ENCODE data around the gene SYNPR.

The SYNPR gene

DNA sequence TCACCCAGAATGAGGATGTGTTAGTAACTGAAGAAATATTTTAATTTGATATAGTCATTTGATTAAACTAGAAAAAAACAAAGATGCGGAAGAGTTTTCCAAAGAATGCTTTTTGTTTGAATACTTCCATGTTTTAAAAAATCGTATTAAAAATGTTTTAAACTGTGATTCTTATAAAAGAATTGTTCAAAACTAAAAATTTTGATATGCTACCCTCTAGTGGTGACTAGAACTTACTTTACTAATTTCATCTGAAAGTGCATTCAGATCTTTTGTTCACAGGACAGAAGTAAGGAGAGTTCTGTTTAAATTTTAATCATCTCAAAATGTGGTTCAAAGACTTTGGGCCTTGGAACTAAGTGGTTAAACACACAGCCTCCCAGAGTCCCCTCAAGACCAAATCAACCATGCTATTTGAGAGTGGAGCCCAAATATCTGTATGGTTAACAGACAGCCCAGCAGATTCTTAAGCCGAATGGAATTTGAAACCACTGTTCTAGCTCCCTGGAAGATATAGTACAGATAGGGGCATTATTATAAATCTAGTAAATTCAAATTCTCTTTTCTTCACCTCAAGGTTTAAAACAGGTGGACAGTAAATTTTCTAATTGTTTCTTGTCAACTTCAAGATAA, 45.2 kb upstream of the SYNPR start:
- DNase-seq (ENCODE audit: low read depth in 1 of 2, low spot score in 1 of 2), result no peak
- Histone ChIP-seq H3K4me3 (replicated peaks; ENCODE audit: insufficient read depth, low read length) (no peak overlapping the region), H3K27ac (replicated peaks) (no peak overlapping the region), H3K27me3 (ENCODE audit: insufficient read depth, poor library complexity, severe bottlenecking) (no peaks in the 10 kb centered on the region)
- TF ChIP-seq, protein P1, sequence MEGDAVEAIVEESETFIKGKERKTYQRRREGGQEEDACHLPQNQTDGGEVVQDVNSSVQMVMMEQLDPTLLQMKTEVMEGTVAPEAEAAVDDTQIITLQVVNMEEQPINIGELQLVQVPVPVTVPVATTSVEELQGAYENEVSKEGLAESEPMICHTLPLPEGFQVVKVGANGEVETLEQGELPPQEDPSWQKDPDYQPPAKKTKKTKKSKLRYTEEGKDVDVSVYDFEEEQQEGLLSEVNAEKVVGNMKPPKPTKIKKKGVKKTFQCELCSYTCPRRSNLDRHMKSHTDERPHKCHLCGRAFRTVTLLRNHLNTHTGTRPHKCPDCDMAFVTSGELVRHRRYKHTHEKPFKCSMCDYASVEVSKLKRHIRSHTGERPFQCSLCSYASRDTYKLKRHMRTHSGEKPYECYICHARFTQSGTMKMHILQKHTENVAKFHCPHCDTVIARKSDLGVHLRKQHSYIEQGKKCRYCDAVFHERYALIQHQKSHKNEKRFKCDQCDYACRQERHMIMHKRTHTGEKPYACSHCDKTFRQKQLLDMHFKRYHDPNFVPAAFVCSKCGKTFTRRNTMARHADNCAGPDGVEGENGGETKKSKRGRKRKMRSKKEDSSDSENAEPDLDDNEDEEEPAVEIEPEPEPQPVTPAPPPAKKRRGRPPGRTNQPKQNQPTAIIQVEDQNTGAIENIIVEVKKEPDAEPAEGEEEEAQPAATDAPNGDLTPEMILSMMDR (IDR thresholded peaks at IDR 0.05; ENCODE audit: insufficient read depth, low read length), result no peak
- TF ChIP-seq SPI1 (IDR thresholded peaks at IDR 0.05; ENCODE audit: borderline replicate concordance, low read depth) (no peak), POLR2AphosphoS5 (IDR thresholded peaks at IDR 0.05; ENCODE audit: low read depth) (no peak), GABPA (IDR thresholded peaks at IDR 0.05; ENCODE audit: low read depth) (no peak)
- TF ChIP-seq, protein P2, sequence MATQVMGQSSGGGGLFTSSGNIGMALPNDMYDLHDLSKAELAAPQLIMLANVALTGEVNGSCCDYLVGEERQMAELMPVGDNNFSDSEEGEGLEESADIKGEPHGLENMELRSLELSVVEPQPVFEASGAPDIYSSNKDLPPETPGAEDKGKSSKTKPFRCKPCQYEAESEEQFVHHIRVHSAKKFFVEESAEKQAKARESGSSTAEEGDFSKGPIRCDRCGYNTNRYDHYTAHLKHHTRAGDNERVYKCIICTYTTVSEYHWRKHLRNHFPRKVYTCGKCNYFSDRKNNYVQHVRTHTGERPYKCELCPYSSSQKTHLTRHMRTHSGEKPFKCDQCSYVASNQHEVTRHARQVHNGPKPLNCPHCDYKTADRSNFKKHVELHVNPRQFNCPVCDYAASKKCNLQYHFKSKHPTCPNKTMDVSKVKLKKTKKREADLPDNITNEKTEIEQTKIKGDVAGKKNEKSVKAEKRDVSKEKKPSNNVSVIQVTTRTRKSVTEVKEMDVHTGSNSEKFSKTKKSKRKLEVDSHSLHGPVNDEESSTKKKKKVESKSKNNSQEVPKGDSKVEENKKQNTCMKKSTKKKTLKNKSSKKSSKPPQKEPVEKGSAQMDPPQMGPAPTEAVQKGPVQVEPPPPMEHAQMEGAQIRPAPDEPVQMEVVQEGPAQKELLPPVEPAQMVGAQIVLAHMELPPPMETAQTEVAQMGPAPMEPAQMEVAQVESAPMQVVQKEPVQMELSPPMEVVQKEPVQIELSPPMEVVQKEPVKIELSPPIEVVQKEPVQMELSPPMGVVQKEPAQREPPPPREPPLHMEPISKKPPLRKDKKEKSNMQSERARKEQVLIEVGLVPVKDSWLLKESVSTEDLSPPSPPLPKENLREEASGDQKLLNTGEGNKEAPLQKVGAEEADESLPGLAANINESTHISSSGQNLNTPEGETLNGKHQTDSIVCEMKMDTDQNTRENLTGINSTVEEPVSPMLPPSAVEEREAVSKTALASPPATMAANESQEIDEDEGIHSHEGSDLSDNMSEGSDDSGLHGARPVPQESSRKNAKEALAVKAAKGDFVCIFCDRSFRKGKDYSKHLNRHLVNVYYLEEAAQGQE (IDR thresholded peaks at IDR 0.05; ENCODE audit: insufficient replicate concordance, low read depth), result no peak

DNA sequence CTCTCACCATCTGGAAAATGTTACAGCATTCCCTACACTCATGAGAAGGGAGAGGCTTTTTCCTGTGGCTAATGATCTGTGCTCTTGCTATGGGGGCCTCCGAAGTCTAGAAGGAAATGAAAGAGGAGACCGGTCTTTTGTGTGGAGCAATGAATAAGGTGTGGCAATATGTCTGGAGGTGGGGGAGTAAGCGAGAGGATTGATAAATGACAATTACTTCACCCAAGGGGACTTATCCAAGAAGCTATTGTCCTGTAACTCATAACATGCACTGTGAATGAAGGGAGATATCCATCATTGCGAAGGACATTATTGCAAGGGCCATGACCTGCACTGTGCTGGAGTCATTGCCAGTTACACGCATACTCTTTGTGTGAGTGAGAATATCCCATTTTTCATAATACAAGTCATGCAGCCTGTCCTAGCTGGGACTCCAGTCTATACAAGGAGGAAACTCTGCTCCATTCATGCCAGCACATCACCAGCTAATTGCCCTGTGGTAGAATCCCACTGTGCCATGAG, 37.7 kb upstream of the SYNPR start:
- H3K27me3 ChIP-seq (ENCODE audit: insufficient read depth, poor library complexity, severe bottlenecking), result no peaks in the 10 kb centered on the region
- TF ChIP-seq, protein P2 (IDR thresholded peaks at IDR 0.05; ENCODE audit: insufficient replicate concordance, low read depth), result no peak
- TF ChIP-seq SPI1 (IDR thresholded peaks at IDR 0.05; ENCODE audit: borderline replicate concordance, low read depth) (no peak), POLR2AphosphoS5 (IDR thresholded peaks at IDR 0.05; ENCODE audit: low read depth) (no peak), GABPA (IDR thresholded peaks at IDR 0.05; ENCODE audit: low read depth) (no peak)
- TF ChIP-seq, protein P1 (IDR thresholded peaks at IDR 0.05; ENCODE audit: insufficient read depth, low read length), result no peak
- no peak overlapping the region for H3K4me3 ChIP-seq (replicated peaks; ENCODE audit: insufficient read depth, low read length)
- DNase-seq (ENCODE audit: low read depth in 1 of 2, low spot score in 1 of 2), result no peak
- H3K27ac ChIP-seq (replicated peaks), result no peak overlapping the region

DNA sequence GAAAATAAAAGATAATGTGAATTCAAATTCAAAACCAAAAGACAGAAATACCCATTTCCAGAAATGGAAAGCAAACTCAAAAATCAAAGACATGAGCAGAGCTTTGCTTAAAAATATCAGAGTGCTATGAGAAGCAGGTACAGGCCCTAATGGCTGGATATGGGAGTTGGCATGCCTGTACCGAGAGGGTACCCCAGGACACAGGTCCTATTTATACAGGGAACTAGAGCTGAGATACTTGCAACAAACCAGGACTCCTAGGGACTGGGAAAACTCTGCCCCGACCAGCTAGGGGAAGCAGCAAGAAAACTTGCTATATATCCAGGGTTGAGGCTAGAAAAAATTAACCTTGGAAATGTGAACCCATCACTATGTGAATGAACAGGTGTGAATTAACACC, 36.0 kb upstream of the SYNPR start:
- DNase-seq (ENCODE audit: low read depth in 1 of 2, low spot score in 1 of 2), result no peak
- TF ChIP-seq SPI1 (IDR thresholded peaks at IDR 0.05; ENCODE audit: borderline replicate concordance, low read depth), result no peak
- H3K27ac ChIP-seq (replicated peaks), result no peak overlapping the region
- no peak overlapping the region for H3K4me3 ChIP-seq (replicated peaks; ENCODE audit: insufficient read depth, low read length)
- no peaks in the 10 kb centered on the region for H3K27me3 ChIP-seq (ENCODE audit: insufficient read depth, poor library complexity, severe bottlenecking)

DNA sequence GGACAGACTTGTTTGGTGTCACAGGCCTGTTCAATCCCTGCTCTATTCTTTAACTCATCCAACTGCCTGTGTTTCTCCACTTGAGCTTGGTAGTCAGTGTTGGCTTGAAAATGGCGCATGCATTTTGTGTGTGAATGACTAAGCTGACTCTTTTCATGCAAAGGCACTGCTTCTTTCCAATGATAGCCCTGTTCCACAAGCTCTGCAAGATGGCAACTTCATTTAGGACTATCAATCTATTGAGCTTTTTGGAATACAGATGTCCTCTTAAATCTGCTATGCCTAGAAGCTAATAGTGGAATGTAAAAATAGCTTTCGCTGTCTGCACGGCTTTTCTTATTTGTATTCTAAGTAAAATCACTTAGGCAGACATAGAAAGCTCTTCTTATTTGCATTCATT, 33.6 kb upstream of the SYNPR start:
- Histone ChIP-seq H3K27me3 (ENCODE audit: insufficient read depth, poor library complexity, severe bottlenecking) (no peaks in the 10 kb centered on the region), H3K4me3 (replicated peaks; ENCODE audit: insufficient read depth, low read length) (no peak overlapping the region), H3K27ac (replicated peaks) (no peak overlapping the region)
- DNase-seq (ENCODE audit: low read depth in 1 of 2, low spot score in 1 of 2), result no peak
- TF ChIP-seq, protein P1 (IDR thresholded peaks at IDR 0.05; ENCODE audit: insufficient read depth, low read length), result no peak

Measured in HL-60 (cell line).